Lower leg skin (tissue), 4 donors: ENCODE data around the gene HDAC5. TPM values are rescaled to one million over a fixed set of nuclear protein-coding genes. Genes with fewer than 3 reads are reported as not detected.
"Not testable (repeated sequence)": the region's sequence is repeated elsewhere in the genome, so short reads cannot be mapped to it uniquely, and the experiment has no call there.

Source experiments
- DNase-seq, 2 donors: peaks; one replicate each; pipeline ENCODE4 v3.0.0-alpha.2; 2019; ENCODE audit warnings: low spot score in 2 of 2
- H3K4me3 ChIP-seq: fragments of 200-600 bp; sonication (generic); 2 replicates; pipeline ENCODE4 v1.5.1; 2017; ENCODE audit warnings: mild to moderate bottlenecking, low read depth; ENCODE audit not compliant: poor library complexity, severe bottlenecking
- POLR2A ChIP-seq, 2 donors: fragments of 450-650 bp; IDR thresholded peaks; one replicate each; pipeline ENCODE4 v1.6.1; 2016 to 2017; ENCODE audit warnings: antibody characterized with exemption in 2 of 2, mild to moderate bottlenecking in 1 of 2, moderate library complexity in 1 of 2
- WGBS, 2 donors: methylation state at CpG; one replicate each; pipeline ENCODE4 v1.1.5; 2018; 5-methylcytosine and 5-hydroxymethylcytosine counted together
- intact Hi-C: fragments of 100-400 bp; cut with DNase I; formaldehyde crosslinking; loops from one replicate; pipeline ENCODE4 v1.15.0; 2023; ENCODE audit warnings: low total_unique reads
- total RNA-seq, 4 donors: library from RNA; depleted of rRNA; stranded (reverse); fragments of >200 nt; gene quantifications; one replicate each; pipeline ENCODE4 v1.1.0, GENCODE V29; 2016
- TF ChIP-seq, protein P1 (sequence below), 3 donors: fragments of 450-650 bp; IDR thresholded peaks; one replicate each; pipeline ENCODE4 v1.5.1; 2016; ENCODE audit warnings: antibody characterized with exemption in 3 of 3, mild to moderate bottlenecking in 3 of 3, moderate library complexity in 2 of 3

HDAC5 gene
- total RNA-seq, 4 donors from 2014 or later, result 179 to 208 (median 190) TPM

DNA sequence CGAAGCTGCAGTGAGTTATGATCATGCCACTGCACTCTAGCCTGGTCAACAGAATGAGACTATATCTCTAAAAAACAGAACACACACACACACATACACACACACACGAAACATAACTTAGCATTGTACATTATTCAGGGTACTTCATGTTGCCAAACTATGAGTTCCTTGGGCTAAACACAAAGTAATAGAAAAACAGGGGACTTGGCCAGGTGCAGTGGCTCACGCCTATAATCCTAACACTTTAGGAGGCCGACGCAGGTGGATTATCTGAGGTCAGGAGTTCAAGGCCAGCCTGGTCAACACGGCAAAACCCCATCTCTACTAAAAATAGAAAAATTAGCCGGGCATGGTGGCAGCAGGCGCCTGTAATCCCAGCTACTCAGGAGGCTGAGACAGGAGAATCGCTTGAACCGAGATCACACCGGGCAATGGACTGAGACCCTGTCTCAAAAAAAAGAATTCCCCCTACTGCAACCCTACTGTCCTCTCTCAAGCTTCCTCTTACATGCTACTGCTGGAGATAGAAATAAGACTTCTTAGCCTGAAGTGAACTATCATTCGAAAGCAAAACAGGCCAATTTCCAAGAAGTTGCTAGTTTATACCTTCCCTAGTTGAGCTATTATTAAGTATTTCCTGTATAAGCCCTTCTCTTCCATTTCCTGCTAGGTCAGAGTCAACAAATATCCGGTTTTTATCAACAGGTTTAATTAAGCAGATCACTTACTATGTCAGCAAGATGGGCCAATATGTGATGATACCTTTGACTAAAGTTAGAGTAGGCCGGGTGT is 64.1 kb downstream of the HDAC5 start:
- 92 to 93% methylated on average over 14 of the region's 14 CpGs for WGBS, 2 donors
- intact Hi-C loops, result no loop called here
- no peak for DNase-seq
- H3K4me3 ChIP-seq, result no peak overlapping the region
- TF ChIP-seq, protein P1, sequence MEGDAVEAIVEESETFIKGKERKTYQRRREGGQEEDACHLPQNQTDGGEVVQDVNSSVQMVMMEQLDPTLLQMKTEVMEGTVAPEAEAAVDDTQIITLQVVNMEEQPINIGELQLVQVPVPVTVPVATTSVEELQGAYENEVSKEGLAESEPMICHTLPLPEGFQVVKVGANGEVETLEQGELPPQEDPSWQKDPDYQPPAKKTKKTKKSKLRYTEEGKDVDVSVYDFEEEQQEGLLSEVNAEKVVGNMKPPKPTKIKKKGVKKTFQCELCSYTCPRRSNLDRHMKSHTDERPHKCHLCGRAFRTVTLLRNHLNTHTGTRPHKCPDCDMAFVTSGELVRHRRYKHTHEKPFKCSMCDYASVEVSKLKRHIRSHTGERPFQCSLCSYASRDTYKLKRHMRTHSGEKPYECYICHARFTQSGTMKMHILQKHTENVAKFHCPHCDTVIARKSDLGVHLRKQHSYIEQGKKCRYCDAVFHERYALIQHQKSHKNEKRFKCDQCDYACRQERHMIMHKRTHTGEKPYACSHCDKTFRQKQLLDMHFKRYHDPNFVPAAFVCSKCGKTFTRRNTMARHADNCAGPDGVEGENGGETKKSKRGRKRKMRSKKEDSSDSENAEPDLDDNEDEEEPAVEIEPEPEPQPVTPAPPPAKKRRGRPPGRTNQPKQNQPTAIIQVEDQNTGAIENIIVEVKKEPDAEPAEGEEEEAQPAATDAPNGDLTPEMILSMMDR (IDR thresholded peaks at IDR 0.05), result no peak
- TF ChIP-seq POLR2A (IDR thresholded peaks at IDR 0.05), result no peak

DNA sequence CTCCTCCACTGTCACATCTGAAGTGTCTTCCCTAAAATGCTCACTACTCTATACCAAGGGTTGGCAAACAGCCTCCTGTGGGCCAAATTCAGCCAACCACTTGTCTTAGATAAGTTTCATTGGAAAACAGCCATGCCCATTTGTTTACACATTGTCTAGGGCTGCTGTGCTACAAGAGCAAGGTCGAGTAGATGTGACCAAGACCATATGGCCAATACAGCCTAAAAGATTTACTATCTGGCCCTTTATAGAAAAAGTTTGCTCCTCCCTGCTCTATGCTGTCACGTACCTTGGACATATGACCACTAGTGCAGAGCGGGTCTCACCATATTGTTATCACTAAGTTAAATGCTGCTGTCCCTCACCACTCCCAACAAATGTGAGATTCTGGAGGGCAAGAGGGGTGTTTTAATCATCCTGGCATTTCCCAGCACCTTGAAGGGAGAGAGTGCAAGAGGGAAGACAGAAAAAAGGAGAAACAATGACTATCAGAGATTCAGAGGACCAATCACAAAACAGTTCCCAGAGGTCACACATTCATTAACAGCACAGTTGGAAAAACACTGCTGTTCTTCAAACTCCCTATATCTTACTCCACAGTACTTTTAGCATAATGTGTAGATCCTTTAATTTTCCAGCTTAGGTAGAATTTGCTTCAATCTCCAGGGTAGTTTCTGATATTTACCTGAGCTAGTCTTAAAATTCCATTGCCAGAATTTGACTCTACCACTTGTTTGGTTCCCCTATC is 70.1 kb downstream of the HDAC5 start:
- 69 to 70% methylated on average over 3 of the region's 3 CpGs for WGBS, 2 donors
- intact Hi-C loops, result no loop called here
- no peak overlapping the region for H3K4me3 ChIP-seq
- no peak for TF ChIP-seq POLR2A (IDR thresholded peaks at IDR 0.05)
- TF ChIP-seq, protein P1 (IDR thresholded peaks at IDR 0.05), result no peak
- no peak for DNase-seq

DNA sequence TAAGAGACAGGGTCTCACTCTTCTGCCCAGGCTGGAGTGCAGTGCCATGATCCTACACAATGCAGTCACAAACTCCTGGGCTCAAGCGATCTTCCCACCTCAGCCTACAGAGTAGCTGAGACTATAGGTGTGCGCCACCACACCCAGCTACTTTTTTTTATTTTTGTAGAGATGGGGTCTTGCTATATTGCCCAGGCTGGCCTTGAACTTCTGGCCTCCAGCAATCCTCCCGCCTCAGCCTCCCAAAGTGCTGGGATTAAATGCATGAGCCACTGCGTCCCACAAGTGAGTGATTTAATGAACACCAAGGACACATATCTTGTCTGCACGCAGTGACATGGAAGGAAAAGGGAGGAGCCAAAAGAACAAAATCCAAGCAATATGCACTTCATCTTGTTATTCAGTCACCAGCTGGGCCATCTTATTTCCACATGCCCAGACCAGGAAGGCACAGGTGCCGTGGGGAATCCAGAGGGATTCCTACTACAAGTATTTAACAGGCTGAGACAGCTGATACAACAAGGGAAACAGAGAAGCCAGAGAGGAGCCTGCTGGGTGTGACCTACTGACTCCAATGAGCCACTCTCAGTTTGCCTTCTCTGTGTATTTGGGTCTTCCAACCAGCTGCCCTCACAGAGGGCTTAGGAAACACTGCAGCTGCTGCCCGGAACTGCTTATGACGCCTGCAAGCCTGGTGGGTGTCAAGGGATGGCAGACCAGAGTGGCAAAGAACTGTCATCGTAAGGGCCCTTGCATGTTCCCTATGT is 74.0 kb downstream of the HDAC5 start:
- no peak overlapping the region for H3K4me3 ChIP-seq
- WGBS, 2 donors, result 92% methylated on average over 9 of the region's 9 CpGs
- no peak for TF ChIP-seq POLR2A (IDR thresholded peaks at IDR 0.05)
- TF ChIP-seq, protein P1 (IDR thresholded peaks at IDR 0.05), result no peak
- no peak for DNase-seq
- intact Hi-C loops, result no loop called here

DNA sequence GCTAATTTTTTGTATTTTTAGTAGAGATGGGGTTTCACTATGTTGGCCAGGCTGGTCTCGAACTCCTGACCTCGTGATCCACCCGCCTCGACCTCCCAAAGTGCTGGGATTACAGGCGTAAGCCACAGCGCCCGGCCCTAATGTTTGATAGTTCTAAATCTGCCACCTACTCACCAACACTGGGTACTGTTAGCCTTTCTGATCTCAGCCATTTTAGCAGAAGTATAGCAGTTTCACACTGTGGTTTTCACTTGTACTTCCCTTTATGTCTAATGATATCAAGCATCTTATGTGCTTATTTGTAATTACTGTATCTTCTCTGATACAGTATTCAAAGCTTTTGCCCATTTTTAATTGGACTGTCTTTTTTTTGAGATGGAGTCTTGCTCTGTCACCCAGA is 76.5 kb downstream of the HDAC5 start:
- WGBS, 2 donors, result 96 to 98% methylated on average over 7 of the region's 7 CpGs
- DNase-seq, H3K4me3 ChIP-seq, intact Hi-C loops: not testable (repeated sequence)

DNA sequence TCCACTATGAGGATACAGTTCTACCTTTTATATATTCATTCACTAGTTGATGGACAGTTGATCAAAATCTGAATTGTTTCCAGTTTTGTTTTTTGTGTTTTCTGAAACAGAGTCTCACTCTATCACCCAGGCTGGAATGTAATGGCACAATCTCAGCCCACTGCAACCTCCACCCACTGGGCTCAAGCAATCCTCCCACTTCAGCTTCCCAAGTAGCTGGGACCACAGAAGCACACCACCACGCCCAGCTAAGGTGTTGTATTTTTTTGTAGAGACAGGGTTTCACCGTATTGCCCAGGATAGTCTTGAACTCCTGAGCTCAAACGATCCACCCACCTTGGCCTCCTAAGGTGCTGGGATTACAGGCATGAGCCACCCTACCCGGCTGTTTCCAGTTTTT is 78.0 kb downstream of the HDAC5 start:
- WGBS, 2 donors, result 84 to 86% methylated on average over 4 of the region's 4 CpGs
- TF ChIP-seq, protein P1 (IDR thresholded peaks at IDR 0.05), result no peak
- no peak for TF ChIP-seq POLR2A (IDR thresholded peaks at IDR 0.05)
- intact Hi-C loops, result no loop called here
- H3K4me3 ChIP-seq, result no peak overlapping the region
- DNase-seq, result no peak

DNA sequence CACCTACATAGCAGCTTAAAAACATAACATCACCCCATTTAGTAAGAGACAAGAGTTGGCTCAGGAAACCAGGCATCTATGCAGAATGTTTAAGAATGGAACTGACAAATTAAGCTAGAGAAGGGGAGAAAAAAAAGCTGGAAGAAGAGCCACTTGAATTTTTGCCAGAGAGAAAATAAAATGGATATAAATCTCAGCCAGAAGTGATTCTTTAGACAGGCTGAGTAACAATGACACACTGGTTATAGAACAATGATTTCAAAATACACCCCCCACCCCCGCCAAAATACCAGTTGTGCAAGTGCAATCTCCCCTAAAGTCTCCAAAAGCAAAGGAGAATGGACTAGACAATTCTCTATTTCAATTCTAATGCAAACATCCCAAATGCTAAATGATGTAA is 79.4 kb downstream of the HDAC5 start:
- no peak for DNase-seq
- H3K4me3 ChIP-seq, result no peak overlapping the region
- intact Hi-C loops, result loop anchor here (5.0 kb wide), 1 partner anchor 102 kb away; the partner anchor contains the start of gene PPY
- WGBS, 2 donors, result 38 to 60% methylated on average over 1 of the region's 1 CpG
- no peak for TF ChIP-seq POLR2A (IDR thresholded peaks at IDR 0.05)
- TF ChIP-seq, protein P1 (IDR thresholded peaks at IDR 0.05), result no peak
